GM18511 (cell line): Measurements from ENCODE around the gene TERT.
"Not testable (repeated sequence)": the region's sequence is repeated elsewhere in the genome, so short reads cannot be mapped to it uniquely, and the experiment has no call there.

Source experiments
- ATAC-seq: cut with Tn5 transposase; IDR thresholded peaks from one replicate; pipeline ENCODE4 v1.9.1; 2021; ENCODE audit warnings: mild to moderate bottlenecking, moderate library complexity; ENCODE audit not compliant: unreplicated experiment

Gene TERT

DNA sequence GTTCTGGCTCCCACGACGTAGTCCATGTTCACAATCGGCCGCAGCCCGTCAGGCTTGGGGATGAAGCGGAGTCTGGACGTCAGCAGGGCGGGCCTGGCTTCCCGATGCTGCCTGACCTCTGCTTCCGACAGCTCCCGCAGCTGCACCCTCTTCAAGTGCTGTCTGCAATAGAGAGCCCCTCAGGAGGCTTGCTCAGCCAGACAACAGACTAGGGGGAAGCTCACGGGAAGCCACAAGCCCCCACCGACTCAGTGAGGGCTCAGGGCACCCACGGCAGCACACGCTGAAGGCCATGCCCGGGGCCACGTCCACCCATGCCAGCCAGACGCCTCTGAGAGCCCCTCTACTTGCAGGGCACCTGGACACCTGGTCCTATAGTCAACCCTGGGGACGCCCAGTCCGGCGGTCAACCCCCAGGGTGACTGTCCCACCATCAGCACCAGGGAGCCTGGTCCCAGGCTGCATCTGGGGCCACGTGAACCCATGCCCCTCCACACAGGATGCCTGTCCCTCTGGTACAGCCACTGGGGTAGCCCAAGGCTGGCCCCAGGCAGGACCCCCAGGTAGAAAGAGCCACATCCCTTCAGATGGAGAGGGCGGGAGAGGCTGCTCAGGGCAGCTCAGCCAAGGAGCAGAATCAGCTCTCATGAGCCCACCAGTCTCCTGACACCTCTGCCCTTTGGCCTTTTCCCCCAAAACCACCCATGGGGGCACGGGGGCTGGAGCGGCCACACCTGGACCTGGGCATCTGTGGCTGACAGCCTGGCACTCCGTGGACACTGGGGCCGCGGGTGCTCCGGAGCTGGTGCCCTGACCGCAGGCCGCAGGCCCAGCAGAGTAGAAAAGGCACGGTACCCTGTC is 14.5 kb downstream of the TERT start:
- no peak for ATAC-seq

DNA sequence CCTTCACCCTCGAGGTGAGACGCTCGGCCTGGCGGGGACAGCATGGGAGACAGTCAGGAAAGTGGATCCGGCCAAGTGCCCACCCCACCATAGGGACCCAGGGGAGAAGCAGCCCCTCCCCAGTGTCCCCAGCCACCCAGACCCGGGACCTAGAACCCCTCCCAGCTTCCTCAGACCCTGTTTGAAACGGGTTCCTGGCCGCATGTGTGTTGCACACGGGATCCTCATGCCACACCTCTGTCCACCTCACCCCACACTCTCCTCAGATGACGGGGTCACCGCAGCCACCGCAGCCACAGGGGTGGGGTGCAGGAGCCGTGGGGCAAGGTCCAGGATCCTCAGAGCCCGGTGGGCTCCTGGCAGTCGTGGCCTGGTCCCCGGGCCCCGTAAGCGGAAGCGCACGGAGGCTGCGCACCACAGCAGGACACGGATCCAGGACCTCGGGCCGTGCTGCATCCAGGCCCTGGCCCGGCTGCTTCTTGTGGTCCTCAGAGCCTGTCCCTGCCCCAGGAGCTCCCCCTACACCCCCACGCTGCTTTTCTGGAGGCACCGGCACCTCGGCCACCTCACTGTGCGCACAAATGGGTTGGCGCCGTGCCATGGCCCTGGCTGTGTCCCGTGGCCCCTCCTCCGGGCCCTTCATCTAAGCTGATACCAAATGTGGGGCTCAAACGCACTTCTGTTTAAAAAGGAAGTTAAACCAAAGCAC is 15.3 kb downstream of the TERT start:
- no peak for ATAC-seq

DNA sequence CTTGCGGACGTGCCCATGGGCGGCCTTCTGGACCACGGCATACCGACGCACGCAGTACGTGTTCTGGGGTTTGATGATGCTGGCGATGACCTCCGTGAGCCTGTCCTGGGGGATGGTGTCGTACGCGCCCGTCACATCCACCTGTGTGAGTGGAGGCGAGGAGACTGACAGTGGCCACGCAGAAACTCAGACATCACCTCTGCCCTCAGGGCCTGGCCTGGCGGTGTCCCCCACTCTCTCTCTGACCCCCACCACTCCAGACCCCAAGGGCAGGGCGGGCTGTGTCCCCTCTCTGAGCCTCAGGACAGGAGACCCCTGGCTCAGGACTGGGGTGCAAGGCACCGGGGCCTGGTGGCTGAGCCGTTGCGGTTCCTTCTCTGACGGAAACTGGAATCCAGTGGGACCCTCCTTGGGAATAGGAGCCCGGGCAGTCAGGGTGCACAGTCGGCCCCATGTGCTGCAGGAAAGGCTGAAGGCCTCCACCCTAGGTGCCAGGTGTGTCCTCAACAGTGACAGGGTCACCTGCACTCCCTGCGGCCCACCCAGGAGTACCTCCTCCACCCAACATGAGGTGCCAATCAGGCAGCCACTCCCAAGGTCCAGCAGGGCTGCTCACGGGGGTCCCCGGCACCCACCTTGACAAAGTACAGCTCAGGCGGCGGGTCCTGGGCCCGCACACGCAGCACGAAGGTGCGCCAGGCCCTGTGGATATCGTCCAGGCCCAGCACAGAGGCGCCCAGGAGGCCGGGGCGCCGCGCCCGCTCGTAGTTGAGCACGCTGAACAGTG is 16.0 kb downstream of the TERT start:
- ATAC-seq: no peak

DNA sequence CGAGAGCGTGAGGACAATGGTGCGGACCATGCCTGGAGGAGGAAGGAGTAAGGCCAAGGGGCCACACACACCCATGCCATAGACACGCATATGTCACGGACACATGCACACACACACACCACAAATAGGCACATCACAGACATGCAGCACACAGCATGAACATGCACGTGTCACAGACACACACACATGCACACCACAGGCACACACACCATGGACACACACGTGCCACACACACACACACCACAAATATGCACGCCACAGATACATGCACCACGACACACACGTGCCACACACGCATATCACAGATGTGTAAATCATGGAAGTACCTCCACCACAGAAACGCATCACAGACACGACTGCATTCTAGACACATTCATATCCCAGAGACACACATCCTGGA is 16.7 kb downstream of the TERT start:
- no peak for ATAC-seq

DNA sequence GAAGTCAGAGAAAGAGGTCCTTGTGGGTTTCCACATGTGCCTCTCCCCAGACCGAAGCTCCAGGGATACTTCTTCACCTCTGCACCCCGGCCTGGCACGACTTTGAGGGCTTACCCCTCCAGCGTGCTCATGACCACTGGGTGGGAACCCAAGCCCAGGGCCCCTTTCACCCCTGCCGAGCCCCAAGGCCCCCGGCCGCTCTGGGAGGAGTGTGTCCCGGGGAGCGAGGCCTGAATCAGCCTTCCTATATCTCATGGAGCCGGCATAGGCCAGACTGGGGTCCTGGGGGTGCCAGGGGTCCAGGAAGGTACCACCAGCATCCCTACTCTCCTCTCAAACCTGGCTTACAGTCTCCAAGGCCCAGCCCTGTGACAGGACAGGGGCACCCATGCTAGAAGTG is 17.1 kb downstream of the TERT start:
- ATAC-seq: no peak

DNA sequence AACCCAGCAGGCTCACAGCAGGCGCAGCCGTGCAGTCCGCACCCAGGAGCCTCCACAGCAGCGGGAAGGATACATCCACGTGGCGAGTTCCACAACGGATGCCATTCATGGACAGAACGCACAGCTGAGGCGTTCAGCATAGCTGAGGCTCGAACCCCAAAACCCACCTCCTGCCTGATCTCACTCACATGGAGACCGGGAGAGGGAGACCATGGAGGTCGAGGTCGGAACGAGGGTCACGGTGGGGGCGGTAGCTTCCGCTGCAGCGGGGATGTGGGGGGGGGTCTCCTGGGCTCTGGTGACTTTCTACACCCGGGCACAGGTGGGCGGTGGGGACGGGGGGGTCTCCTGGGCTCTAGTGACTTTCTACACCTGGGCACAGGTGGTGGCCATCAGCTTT is 17.5 kb downstream of the TERT start:
- ATAC-seq: no peak

DNA sequence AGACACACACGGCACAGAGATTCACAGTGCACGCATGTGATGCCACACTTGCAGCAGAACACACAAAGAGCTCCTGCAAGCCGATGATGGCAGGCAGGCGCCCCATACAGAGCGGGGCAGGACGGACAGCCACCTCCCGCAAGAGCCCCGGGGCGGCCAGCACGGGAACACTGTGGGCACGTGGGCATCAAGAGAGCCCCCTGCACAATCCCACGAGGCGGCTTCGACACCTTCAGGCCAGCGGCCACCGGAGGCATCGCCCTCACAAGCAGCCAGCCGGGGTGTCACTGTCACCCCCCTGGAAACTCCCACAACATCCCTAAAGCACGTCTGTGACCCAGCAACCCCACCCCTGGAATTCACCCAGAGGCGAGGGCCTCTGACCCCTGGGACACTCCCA is 17.9 kb downstream of the TERT start:
- ATAC-seq: no peak

DNA sequence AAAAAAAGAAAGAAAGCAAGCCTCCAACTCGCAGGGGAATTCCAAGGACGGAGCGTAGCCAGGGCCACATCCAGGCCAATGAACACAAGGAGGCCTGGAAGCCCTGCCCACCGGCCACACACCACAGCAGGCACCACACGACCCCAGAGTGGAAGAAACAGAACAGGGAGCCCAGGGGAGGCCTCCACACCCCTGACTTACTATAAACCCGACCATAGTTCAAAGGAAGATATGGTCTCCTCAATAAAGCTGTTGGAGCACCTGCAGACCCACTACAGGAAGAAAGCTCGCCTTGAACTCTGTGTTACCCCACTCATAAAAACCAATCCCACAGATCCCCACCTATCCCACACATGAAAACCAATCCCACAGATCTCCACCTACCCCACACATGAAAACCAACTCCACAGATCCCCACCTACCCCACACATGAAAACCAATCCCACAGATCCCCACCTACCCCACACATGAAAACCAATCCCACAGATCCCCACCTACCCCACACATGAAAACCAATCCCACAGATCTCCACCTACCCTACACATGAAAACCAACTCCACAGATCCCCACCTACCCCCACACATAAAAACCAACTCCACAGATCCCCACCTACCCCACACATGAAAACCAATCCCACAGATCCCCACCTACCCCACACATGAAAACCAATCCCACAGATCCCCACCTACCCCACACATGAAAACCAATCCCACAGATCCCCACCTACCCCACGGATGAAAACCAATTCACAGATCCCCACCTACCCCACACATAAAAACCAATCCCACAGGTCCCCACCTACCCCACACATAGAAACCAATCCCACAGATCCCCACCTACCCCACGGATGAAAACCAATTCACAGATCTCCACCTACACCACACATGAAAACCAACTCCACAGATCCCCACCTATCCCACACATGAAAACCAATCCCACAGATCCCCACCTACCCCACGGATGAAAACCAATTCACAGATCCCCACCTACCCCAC is 19.2 kb downstream of the TERT start:
- ATAC-seq: not testable (repeated sequence)

DNA sequence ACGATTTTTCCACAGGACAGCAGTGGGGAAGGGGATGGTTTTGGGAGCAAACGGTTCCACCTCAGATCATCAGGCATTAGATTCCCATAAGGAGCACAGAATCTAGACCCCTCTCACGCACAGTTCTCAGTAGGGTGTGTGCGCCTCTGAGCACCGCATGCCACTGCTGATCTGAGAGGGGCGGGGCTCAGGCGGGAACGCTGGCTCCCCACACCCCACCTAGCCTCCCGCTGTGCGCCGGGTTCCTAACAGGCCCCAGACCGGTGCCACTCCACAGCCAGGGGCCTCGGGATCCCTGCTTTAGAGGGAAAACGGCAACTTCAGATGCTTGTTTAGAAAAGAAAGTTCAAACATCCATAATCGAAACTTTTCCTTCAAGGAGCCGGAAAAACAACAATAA is 20.4 kb downstream of the TERT start:
- ATAC-seq: no peak

DNA sequence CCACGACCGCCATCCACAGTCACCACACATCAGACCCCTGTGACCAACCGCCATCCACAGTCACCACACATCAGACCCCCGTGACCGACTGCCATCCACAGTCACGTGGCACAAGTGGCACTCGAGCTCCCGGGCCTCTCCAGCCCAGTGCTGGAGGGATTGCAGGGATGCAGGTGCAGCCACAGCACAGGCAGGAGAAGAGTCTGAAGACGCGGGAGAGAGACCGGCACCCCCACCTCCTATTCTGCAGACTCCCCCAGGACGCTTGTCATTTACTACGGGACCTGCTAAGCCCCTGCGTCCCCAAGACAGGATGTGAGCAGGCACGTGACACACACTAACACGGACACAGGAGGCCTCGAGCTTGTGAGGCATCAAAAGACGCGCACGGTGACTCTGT is 21.1 kb downstream of the TERT start:
- no peak for ATAC-seq

DNA sequence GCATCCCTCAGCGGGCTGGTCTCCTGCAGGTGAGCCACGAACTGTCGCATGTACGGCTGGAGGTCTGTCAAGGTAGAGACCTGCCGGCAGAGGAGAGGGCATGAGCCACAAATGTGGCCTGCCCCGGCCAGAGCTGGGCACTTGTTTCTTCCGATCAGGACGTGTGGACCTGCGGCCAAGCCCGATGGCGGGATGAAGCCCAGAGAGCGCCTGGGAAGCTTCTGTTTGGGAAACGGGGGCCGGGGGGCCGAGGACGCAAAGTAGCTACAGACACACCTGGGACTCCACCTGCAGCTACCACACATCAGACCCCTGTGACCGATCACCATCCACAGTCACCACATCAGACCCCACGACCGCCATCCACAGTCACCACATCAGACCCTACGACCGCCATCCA is 22.7 kb downstream of the TERT start:
- ATAC-seq: no peak

DNA sequence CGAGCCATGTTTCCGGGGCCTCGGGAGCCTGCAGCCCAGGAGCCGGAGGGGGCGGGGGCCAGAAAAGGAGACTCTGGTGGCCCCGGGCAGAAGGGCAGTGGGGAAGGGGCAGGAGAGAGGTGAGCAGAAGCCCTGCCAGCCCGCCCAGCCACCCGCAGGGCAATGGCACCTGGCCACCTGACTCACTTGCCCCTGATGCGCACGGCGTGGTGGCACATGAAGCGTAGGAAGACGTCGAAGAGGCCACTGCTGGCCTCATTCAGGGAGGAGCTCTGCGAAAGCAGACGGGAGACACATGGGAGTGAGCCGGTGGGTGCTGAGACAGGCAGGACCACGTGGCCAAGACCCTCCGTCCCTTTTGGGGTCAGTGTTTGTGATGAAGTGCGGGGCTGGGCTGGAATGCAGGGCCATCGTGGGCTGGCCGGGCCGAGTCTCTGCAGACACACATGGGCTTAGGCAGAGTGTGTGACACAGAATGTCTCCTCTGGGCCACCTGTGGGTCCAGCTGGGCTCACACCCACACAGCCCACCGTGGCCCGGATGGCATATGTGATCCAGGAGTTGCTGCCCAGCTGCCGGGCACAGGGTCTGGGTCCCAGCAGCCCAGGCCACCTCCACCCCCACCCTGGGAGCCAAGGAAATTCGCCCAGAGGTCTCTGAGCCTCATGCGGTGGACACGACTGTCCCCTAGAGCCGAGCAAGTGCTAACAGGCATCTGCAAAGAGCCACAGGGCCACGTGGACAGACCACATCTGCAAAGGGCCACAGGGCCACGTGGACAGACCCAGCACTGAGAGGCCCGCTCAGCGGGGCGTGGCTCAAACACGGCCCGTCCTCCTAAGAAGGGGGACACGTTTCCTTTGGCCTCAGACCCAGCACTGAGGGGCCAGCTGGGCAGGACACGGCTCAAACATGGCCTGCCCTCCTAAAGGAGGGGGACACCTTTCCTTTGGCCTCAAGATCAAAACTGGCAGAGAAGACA is 23.6 kb downstream of the TERT start:
- ATAC-seq: no peak

DNA sequence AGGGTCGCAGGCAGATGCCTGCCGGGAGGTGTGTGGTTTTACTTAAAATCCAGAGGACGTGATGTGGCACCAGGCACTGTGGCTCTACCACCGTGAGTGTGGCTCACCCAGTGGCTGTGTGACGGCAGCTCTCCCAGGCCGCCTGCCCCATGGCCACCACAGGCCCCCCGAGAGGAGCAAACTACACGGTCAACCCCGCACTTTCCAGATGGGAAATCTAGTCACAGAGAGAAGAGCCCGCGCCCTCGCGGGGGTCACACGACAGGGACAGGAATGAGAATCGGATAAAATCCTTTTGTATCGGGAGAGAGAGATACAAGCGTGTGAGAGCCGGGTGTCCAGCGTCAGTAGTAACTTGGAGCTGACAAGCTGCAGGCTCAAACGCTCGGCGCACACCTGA is 24.4 kb downstream of the TERT start:
- no peak for ATAC-seq

DNA sequence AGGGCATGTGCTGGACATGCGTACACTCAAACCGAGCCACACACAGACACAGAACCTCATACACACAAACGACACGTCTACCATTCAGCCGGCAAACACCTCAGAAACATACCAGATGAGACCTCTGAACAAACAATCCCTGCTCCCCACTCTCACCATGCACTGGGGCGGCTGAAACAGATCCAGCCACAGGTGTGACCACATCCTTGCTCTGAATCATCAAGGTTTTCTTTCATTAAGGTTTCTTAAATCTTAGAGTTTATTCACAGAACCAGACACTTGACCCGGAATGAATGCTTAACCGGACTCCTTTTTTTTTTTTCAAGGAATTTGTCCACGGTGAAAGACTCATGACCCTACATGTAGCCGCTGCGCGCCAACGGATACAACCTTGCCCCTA is 26.2 kb downstream of the TERT start:
- ATAC-seq: no peak

DNA sequence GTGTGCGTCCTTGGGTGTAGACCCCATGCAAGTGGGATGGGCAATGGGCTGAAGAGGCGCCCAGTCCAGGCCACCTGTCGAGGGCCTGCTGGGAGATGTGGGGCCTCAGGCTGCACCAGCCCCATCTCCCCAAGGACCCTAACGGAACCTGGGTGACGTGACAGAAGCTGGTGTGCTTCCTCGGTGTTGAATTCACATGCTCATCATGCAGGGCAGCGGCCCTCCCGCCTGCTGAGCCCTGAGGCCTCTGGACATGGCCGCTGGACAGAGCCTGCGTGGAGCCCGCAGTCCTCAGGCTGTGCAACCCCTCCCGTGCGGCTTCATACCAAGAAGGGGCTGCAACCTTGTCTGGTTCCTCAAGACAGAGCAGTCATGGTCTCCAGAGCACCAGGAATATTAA is 26.8 kb downstream of the TERT start:
- ATAC-seq: no peak

DNA sequence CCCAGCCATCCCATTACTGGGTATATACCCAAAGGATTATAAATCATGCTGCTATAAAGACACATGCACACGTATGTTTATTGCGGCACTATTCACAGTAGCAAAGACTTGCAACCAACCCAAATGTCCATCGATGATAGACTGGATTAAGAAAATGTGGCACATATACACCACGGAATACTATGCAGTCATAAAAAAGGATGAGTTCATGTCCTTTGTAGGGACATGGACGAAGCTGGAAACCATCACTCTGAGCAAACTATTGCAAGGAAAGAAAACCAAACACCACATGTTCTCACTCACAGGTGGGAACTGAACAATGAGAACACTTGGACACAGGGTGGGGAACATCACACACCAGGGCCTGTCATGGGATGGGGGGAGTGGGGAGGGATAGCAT is 27.4 kb downstream of the TERT start:
- not testable (repeated sequence) for ATAC-seq

DNA sequence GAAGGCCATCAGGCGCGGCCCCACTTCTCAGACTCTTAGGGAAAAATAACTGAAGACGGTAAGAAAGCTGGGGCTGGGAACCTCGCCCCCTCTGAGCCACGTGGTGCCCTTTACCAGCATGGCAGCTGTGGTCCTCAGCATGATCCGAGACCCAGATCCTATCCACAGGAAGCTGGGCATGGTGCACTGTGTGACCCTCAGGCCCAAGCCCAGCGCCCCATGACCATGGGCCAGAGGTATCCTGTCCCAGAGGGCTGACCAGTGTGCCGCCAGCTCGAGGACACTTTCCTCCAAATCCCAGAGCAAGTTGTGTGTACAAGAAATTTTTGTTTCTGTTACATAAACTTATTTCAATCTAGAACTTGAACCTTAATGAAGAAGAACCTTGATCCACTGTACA is 28.1 kb downstream of the TERT start:
- no peak for ATAC-seq

DNA sequence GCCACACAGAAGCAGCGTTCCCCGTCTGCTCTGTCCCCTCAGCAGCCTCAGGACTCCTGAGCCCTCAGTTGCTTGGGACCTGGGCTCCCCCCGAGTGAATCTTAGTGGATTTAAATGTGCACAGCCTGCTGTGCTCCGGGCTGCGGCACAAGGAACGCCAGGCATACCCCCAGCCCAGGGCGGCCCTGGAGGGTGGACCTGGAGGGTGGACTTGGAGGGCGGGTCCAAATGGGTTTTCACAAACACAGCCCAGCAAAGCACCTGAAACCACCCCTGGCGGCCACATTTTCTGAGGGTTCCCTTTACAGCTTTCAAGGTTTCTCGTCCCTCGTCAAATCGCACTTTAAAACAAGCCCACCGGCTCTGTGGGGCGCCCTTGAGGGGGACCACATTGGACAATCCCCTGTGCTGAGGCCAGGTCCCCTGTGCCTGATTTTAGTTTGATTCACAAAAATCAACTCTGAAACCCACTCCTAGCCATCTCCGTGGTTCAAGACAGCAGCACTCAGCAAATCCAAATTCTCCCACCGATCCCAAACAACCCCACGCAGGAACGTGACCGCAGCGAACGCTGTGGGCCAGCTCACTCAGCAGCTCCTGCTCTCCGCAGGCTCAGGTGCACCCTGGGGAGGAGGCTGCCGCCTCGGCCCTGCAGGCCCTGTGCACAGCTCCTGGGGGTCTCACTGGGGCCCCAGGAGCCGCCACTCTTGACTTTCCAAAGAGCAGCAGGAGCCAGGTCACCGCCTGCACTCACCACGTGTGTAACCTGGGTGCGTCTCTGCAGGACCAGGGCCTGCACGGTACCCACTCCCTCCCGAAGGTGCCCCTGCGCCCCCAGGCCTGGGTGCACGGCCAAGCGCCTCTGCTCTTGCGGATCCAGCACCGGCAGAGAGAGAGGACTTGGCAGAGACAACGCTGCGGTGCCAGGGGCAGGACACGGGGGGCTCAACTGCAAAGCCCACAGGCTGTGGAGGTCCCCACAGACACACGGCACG is 29.1 kb downstream of the TERT start:
- ATAC-seq: no peak
